HG03558 (cell line): Measurements from ENCODE around the gene CLIP2.
"Not testable (repeated sequence)": the region's sequence is repeated elsewhere in the genome, so short reads cannot be mapped to it uniquely, and the experiment has no call there.

Experiments used
- ATAC-seq: cut with Tn5 transposase; IDR thresholded peaks from one replicate; pipeline ENCODE4 v1.9.1; 2021; ENCODE audit warnings: moderate number of reproducible peaks; ENCODE audit not compliant: unreplicated experiment; ENCODE audit errors: extremely low read depth

Gene CLIP2

GRCh38 chr7:74289018-74289658 is at the start of gene CLIP2:
Gene CLIP2, plus strand, starts transcription at chr7:74289407. Its CDS starts 28,140 bp downstream, at chr7:74317547.
- no peak for ATAC-seq

GRCh38 chr7:74240482-74240881 is 48.7 kb upstream of the CLIP2 start:
- ATAC-seq: no peak

- no peak for ATAC-seq
Observed at GRCh38 chr7:74242122-74242443, 47.1 kb upstream of the CLIP2 start.

GRCh38 chr7:74246497-74246896 is 42.7 kb upstream of the CLIP2 start:
- no peak for ATAC-seq

GRCh38 chr7:74248156-74248555 is 41.1 kb upstream of the CLIP2 start:
- no peak for ATAC-seq

- not testable (repeated sequence) for ATAC-seq
Observed at GRCh38 chr7:74249058-74249457, 40.1 kb upstream of the CLIP2 start.

GRCh38 chr7:74252893-74253292 is 36.3 kb upstream of the CLIP2 start:
- no peak for ATAC-seq

DNA sequence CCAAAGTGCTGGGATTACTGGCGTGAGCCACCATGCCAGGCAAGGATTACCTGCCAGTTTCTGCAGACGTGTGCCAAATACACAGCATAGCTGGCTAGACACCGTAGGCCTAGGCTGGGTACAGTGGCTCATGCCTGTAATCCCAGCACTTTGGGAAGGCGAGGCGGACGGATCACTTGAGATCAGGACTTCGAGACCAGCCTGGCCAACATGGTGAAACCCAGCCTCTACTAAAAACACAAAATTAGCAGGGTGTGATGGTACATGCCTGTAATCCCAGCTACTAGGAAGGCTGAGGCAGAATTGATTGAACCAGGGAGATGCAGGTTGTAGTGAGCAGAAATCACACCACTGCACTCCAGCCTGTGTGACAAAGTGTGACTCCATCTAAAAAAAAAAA is 35.9 kb upstream of the CLIP2 start:
- ATAC-seq: no peak

DNA sequence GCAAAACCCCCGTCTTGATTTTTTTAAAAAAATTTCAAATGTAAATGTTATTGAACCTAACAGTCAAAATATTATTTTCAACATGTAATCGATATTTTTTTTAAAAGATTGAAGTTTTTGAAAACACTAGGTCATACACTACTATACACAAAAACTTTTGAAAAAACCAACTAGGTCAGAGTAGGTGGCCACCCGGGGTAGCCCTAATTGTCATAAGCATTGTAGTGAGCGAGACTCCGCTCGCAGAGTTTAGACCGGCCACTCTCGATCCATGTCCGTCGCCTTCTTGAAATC is 35.4 kb upstream of the CLIP2 start:
- no peak for ATAC-seq

DNA sequence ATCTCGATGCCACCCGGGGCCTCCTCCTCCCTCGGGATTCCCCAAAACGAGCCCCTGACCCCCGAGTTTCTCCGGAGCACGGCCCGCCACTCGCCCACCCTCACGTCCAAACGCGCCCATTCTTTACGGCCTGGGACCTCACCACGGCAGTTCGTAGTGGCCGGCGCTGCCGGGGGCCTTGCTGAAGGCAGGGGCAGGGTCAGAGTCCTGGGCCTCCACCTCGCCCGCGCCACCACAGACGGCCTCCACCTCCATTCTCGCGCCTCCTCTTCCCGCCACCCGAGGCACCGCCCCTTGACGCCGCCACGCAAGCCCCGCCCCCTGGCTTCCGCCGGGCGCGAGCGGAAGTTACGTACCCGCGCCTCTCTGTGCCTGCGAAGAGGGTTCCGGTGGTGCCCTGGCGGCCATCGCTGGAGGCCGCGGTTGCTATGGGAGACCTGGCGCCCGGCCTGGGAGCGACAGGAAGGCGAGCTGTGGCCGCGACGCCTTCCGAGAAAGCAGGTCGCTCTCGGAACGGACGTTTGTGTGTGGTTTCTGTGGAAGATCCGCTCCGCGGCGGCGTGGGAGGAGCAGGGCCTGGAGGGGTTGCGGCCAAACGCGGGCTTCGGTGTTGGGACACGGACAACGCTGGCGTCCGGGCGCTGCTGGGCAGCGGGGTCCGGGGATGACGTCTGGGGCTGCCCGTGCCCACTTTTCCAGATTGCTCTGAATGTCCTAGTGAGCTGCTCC is 34.9 kb upstream of the CLIP2 start, which contains the start of gene RFC2:
TSS of gene RFC2 (minus strand) at position 271 of the 729 bp plus-strand sequence. CDS start at position 255, 16 bp downstream.
- ATAC-seq: peak; percentile 81

- no peak for ATAC-seq
Observed at GRCh38 chr7:74254858-74255379, 34.3 kb upstream of the CLIP2 start.

- not testable (repeated sequence) for ATAC-seq
Observed at GRCh38 chr7:74255461-74255860, 33.7 kb upstream of the CLIP2 start.

DNA sequence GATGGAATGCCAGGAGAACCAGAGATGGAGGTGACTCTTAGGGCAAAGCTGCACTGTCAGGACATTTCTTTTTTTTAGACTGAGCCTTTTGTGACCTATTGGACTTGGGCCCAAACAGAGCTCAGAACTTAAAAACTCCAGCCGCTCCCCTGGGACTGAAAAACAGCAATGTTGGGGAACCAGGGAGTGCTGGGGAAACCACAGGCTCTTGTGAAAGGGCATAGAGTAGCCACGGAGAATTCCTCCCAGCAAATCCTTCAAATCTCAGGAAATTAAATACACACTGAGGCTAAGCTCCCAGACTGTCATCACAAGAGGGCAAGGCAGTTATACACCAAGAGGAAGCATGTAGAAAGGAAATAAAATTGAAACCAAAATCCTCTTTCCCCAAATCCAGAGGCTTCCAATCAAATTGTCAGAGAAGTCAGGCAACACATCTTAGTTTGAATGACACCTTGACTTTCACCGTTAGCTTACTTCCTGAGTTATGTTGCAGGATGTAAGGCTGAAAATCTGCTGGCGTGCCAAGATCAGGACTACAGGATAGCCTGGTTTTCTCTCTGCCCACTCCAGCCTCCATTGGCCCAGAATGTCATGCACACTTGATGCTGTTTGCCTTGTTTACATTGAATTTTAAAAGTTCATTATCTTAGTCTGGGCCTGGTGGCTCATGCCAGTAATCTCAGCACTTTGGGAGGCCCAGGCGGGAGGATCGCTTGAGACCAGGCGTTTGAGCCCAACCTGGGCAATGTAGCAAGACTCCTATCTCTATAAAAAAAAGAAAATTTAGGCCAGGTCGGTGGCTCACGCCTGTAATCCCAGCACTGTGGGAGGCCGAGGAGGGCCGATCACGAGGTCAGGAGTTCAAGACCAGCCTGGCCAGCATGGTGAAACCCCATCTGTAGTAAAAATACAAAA is 32.5 kb upstream of the CLIP2 start:
- ATAC-seq: no peak

DNA sequence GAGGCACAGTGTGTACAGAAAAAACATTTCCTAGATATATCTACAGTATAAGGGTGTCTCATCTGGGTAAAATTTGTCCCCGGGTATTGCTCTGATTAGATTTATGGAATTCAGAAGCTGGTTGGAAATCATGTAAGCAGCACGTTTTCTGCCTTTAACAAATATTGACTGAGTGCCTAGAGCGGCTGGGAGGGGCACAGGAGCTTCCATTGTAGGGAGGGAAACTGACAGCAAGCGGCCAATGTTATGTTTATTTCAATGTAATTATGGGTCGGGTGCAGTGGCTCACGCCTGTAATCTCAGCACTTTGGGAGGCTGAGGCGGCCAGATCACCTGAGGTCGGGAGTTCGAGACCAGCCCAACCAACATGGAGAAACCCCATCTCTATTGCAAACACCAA is 30.6 kb upstream of the CLIP2 start:
- no peak for ATAC-seq

DNA sequence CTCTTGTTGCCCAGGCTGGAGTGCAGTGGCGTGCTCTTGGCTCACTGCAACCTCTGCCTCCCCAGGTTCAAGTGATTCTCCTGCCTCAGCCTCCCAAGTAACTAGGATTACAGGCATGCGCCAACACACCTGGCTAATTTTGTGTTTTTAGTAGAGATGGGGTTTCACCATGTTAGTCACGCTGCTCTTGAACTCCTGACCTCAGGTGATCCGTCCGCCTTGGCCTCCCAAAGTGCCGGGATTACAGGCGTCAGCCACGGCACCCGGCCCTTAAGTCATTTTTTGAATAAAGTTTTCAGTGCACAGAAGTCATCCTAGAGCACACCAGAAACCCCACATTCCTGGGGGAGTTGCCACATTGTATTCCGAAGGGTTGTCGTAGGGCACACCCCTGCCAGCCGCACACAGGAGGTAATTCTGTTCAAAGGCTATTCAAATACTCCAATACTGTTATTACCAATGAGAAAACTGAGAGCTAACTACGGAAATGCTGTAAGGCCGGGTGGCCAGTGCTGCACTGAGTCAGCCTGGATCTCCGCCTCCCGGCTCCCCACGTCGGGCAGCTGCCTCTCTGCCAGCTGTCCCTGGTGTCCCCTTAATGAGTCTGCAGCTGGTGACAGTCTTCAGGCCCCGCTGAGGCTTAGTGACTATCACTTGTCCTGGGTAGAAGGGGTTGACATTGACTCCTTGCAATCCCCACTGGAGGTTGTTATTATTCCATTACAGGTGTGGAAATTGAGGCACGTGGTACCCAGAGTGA is 26.4 kb upstream of the CLIP2 start:
- ATAC-seq: no peak

- no peak for ATAC-seq
Observed at GRCh38 chr7:74263399-74264120, 25.6 kb upstream of the CLIP2 start.

GRCh38 chr7:74266191-74266963 is 22.8 kb upstream of the CLIP2 start:
- no peak for ATAC-seq

- ATAC-seq: no peak
Observed at GRCh38 chr7:74267756-74268565, 21.2 kb upstream of the CLIP2 start.
